ENCODE results near the gene EFCAB6. TPM values are rescaled to one million over a fixed set of nuclear protein-coding genes. Genes with fewer than 3 reads are reported as not detected.

Gene EFCAB6
- total and polyA plus RNA-seq, 8 donors = 0.29 to 10.5 (median 3.5) TPM

DNA sequence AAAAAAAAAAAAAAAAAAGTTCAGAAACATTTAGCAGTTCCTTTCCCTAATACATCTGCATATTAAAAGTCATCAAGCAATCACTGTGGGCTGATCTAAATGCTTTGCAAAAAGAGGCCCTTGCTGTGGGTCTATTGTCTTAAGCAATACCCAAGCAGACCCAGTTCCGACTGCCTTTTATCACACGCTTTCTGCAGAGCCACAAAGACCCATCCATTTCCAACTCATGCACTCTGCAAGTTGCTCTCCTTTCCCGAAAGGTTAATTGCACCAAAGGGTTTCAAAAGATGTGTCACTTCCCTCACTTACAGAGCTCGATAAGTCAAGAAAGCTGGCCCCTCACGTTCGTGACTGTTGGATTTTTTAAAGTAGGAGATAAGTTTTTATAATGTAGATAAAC, 261.4 kb downstream of the EFCAB6 start:
- no peaks in the 10 kb centered on the region for H3K9me3 ChIP-seq
- TF ChIP-seq CTCF (IDR thresholded peaks at IDR 0.05) (no peak), POLR2AphosphoS5 (IDR thresholded peaks at IDR 0.05) (no peak), POLR2A (IDR thresholded peaks at IDR 0.05) (no peak), EP300 (IDR thresholded peaks at IDR 0.05) (no peak)
- no peaks in the 10 kb centered on the region for H3K27me3 ChIP-seq
- H3K4me1 ChIP-seq = no peaks in the 10 kb centered on the region
- H3K36me3 ChIP-seq = no peaks in the 10 kb centered on the region
- intact Hi-C loops (cut with DNase I; ENCODE audit: low total_unique reads) = no loop called here
- no peak overlapping the region for H3K27ac ChIP-seq
- WGBS, 5 donors = 70 to 86% (median 82%) methylated on average over 6 of the region's 6 CpGs
- no peak for DNase-seq
- no peak overlapping the region for H3K4me3 ChIP-seq

- 70 to 80% (median 79%) methylated on average over 13 to 14 of the region's 14 CpGs for WGBS, 5 donors
- peak in 1 of 2 donors; percentile 4 for DNase-seq
- Histone ChIP-seq H3K4me1 (no peaks in the 10 kb centered on the region), H3K27ac (no peak overlapping the region), H3K36me3 (no peaks in the 10 kb centered on the region), H3K4me3 (no peak overlapping the region), H3K9me3 (no peaks in the 10 kb centered on the region), H3K27me3 (no peaks in the 10 kb centered on the region)
- intact Hi-C loops (cut with DNase I; ENCODE audit: low total_unique reads) = no loop called here
- TF ChIP-seq POLR2AphosphoS5 (IDR thresholded peaks at IDR 0.05) = no peak
- TF ChIP-seq EP300 (IDR thresholded peaks at IDR 0.05) = no peak
- TF ChIP-seq POLR2A (IDR thresholded peaks at IDR 0.05) = no peak
- no peak for TF ChIP-seq CTCF (IDR thresholded peaks at IDR 0.05)
These were observed 262.0 kb downstream of the EFCAB6 start for GRCh38 chr22:43550024-43550620.

DNA sequence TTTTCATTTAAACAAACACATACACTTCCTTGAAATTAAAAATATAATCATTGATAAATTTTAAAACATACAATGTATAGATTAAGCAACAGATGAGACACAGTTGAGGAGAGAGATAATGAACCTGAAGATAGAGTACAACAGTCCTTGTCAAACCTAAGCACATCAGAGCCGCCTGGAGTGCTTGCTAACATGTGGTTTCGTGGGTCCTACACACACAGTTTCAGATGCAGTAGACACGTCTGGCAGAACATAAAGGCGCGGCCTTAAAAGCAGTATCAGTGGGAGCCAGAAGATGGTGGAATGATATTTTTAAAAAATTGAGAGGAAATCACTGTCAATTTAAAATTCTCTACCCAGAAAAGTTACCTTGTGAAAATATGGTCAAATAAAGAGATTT, 265.9 kb downstream of the EFCAB6 start:
- intact Hi-C loops (cut with DNase I; ENCODE audit: low total_unique reads) = no loop called here
- H3K36me3 ChIP-seq = no peaks in the 10 kb centered on the region

DNA sequence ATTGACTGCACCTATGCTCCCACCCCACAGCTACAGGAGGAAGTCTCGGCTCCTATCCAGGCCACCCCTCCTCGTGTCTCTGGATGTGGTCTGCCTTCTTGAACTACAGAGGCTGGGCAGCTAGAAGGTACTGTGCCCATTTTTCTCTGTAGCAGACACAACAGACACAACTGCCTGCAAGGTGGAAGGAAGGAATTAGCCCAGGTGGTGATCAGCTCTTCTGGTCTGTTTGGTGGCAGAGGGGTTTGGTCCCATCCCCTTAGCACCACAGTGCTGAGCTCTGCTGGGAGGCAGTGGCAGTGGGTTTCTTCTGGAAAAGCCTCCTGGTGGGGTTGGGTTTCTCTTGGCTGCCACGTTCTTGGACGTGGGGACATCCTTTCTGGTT, 267.8 kb downstream of the EFCAB6 start:
- no peaks in the 10 kb centered on the region for H3K27me3 ChIP-seq
- no peak for DNase-seq
- no peak for TF ChIP-seq CTCF (IDR thresholded peaks at IDR 0.05)
- no peak for TF ChIP-seq EP300 (IDR thresholded peaks at IDR 0.05)
- no peak for TF ChIP-seq POLR2AphosphoS5 (IDR thresholded peaks at IDR 0.05)
- no peak for TF ChIP-seq POLR2A (IDR thresholded peaks at IDR 0.05)
- intact Hi-C loops (cut with DNase I; ENCODE audit: low total_unique reads) = no loop called here
- no peak overlapping the region for H3K27ac ChIP-seq
- no peak overlapping the region for H3K4me3 ChIP-seq
- 50 to 80% (median 72%) methylated on average over 4 of the region's 4 CpGs for WGBS, 5 donors
- no peaks in the 10 kb centered on the region for H3K9me3 ChIP-seq
- H3K4me1 ChIP-seq = no peaks in the 10 kb centered on the region
- H3K36me3 ChIP-seq = no peaks in the 10 kb centered on the region

More for the DNA sequence above, 265.9 kb downstream of the EFCAB6 start:
- Histone ChIP-seq H3K27me3 (no peaks in the 10 kb centered on the region), H3K27ac (no peak overlapping the region), H3K4me3 (no peak overlapping the region), H3K4me1 (no peaks in the 10 kb centered on the region), H3K9me3 (no peaks in the 10 kb centered on the region)
- WGBS, 5 donors = 76 to 88% (median 83%) methylated on average over 5 of the region's 5 CpGs
- DNase-seq = no peak
- TF ChIP-seq EP300 (IDR thresholded peaks at IDR 0.05) (no peak), POLR2AphosphoS5 (IDR thresholded peaks at IDR 0.05) (no peak), POLR2A (IDR thresholded peaks at IDR 0.05) (no peak), CTCF (IDR thresholded peaks at IDR 0.05) (no peak)
